ENCODE results near the gene N4BP3.

The N4BP3 gene

DNA sequence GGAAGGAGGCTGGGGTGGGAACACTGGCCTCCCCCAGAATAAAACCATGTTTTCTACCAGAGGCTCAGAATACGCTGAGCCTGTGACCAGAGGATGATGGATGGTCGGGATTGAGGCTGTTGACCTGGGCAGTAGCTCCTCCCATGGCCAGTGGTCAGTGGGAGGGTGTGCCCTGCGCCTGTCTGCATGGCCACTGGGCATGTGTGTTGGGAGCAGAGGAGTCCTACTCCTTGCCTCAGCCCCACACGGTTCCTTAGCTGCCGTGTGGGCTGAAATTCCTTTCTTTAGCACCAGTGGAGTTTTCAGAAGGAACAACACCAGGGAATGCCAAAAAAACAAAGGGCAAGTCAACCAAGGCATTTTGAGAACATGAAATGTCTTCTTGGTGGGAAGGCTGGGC, 9.0 kb downstream of the N4BP3 start:
- Histone ChIP-seq H3K27me3 (ENCODE audit: insufficient read depth, poor library complexity, severe bottlenecking) (peaks cover 11% of the 10 kb centered on the region), H3K27ac (replicated peaks) (no peak overlapping the region), H3K4me3 (replicated peaks; ENCODE audit: insufficient read depth, low read length) (no peak overlapping the region)
- no peak for TF ChIP-seq GABPA (IDR thresholded peaks at IDR 0.05; ENCODE audit: low read depth)
- TF ChIP-seq, protein P1, sequence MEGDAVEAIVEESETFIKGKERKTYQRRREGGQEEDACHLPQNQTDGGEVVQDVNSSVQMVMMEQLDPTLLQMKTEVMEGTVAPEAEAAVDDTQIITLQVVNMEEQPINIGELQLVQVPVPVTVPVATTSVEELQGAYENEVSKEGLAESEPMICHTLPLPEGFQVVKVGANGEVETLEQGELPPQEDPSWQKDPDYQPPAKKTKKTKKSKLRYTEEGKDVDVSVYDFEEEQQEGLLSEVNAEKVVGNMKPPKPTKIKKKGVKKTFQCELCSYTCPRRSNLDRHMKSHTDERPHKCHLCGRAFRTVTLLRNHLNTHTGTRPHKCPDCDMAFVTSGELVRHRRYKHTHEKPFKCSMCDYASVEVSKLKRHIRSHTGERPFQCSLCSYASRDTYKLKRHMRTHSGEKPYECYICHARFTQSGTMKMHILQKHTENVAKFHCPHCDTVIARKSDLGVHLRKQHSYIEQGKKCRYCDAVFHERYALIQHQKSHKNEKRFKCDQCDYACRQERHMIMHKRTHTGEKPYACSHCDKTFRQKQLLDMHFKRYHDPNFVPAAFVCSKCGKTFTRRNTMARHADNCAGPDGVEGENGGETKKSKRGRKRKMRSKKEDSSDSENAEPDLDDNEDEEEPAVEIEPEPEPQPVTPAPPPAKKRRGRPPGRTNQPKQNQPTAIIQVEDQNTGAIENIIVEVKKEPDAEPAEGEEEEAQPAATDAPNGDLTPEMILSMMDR (IDR thresholded peaks at IDR 0.05; ENCODE audit: insufficient read depth, low read length), result no peak
- DNase-seq (ENCODE audit: low read depth in 1 of 2, low spot score in 1 of 2), result no peak

DNA sequence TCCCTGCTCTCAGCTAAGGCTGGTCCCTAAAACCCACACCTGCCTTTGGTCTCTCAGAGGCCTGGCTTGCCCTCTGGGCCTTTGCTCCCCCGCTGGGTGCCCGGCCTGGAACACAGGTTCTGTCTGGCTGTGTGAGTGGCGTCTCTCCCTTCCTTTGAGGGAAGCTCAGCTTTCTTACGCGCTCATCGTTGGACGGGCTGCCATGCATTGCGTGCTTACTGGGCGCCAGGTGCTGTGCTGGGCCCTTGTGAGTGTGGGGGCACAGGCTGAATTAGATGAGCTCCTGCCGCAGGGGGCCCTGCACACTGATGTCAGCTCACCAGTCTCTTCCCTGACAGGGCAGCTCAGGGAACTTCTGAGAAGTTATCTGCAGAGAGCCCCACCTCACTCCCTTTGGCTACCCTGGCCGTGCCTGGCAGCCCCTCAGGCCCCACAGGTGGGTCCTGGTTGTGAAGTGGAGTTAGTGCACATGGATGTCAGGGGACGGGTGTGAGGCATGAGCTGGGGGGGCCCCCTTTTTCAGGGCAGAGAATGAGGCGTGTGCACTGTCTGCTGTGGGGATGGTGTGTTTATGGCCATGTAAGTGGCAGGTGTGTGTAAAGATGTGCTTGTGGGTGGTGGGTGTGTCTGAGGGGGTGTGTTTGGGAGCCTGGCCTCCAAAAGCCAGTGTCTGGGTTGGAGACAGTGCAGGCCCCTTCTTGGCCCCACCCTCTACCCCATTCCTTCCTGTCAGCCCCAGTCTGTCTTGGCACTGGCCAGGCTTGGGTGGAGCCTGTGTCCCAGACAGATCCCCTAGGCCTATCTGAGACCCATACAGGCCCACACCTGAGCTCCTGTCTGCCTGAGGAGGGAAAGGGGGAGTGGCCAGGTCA, 10.0 kb downstream of the N4BP3 start:
- H3K27me3 ChIP-seq (ENCODE audit: insufficient read depth, poor library complexity, severe bottlenecking), result peaks cover 5% of the 10 kb centered on the region
- DNase-seq (ENCODE audit: low read depth in 1 of 2, low spot score in 1 of 2), result no peak
- H3K27ac ChIP-seq (replicated peaks), result no peak overlapping the region
- no peak overlapping the region for H3K4me3 ChIP-seq (replicated peaks; ENCODE audit: insufficient read depth, low read length)
- TF ChIP-seq, protein P1 (IDR thresholded peaks at IDR 0.05; ENCODE audit: insufficient read depth, low read length), result no peak
- TF ChIP-seq SPI1 (IDR thresholded peaks at IDR 0.05; ENCODE audit: borderline replicate concordance, low read depth) (no peak), POLR2AphosphoS5 (IDR thresholded peaks at IDR 0.05; ENCODE audit: low read depth) (no peak), GABPA (IDR thresholded peaks at IDR 0.05; ENCODE audit: low read depth) (no peak)
- TF ChIP-seq, protein P2, sequence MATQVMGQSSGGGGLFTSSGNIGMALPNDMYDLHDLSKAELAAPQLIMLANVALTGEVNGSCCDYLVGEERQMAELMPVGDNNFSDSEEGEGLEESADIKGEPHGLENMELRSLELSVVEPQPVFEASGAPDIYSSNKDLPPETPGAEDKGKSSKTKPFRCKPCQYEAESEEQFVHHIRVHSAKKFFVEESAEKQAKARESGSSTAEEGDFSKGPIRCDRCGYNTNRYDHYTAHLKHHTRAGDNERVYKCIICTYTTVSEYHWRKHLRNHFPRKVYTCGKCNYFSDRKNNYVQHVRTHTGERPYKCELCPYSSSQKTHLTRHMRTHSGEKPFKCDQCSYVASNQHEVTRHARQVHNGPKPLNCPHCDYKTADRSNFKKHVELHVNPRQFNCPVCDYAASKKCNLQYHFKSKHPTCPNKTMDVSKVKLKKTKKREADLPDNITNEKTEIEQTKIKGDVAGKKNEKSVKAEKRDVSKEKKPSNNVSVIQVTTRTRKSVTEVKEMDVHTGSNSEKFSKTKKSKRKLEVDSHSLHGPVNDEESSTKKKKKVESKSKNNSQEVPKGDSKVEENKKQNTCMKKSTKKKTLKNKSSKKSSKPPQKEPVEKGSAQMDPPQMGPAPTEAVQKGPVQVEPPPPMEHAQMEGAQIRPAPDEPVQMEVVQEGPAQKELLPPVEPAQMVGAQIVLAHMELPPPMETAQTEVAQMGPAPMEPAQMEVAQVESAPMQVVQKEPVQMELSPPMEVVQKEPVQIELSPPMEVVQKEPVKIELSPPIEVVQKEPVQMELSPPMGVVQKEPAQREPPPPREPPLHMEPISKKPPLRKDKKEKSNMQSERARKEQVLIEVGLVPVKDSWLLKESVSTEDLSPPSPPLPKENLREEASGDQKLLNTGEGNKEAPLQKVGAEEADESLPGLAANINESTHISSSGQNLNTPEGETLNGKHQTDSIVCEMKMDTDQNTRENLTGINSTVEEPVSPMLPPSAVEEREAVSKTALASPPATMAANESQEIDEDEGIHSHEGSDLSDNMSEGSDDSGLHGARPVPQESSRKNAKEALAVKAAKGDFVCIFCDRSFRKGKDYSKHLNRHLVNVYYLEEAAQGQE (IDR thresholded peaks at IDR 0.05; ENCODE audit: insufficient replicate concordance, low read depth), result no peak

DNA sequence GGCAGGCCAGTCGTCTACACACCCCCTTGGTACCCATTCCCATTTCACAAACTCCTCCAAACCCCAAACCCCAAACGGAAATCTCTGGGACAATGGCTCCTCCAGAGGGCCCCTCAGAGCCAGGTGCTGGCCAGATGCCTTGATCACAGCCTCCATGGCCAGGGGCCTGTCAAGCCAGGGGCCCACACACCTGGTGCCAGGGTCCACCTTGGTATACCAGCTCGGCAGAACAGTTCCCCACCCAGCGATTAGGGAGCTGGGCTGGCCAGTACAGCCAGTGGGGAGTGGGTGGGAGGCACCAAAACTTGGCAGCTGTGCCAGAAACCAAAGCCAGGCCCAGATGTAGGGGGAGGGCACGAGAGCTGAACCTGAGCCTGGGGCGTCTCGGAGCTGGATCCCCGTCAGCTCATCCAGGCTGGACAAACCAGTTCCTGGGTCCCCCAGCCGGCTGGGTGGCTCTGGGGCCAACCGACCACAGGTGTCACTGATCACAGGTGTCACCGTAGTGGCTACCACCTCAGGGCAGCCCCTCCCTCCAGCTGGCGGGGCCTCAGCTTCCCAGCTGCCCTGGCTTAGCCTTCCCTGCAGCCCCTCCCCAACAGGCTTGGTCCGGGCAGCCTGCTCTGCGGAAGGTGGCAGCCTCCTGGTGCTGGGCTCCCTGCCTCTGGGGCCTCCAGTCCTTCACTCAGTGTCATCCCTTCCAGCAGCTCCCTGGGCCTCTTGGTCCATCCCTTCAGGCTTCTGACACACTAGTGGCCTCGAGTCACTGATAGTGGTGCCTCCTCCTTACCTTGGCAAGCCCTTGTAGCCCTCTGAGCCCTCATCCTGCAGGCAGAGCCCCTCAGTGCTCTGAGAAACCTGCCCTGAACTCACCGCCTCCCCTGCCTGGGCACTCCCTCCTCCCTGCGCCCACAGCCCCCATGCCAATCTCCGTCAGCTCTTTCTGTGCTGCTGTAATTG, 10.9 kb downstream of the N4BP3 start:
- H3K27ac ChIP-seq (replicated peaks), result no peak overlapping the region
- TF ChIP-seq, protein P1 (IDR thresholded peaks at IDR 0.05; ENCODE audit: insufficient read depth, low read length), result no peak
- TF ChIP-seq, protein P2 (IDR thresholded peaks at IDR 0.05; ENCODE audit: insufficient replicate concordance, low read depth), result no peak
- TF ChIP-seq GABPA (IDR thresholded peaks at IDR 0.05; ENCODE audit: low read depth) (no peak), POLR2AphosphoS5 (IDR thresholded peaks at IDR 0.05; ENCODE audit: low read depth) (no peak), SPI1 (IDR thresholded peaks at IDR 0.05; ENCODE audit: borderline replicate concordance, low read depth) (no peak)
- no peak overlapping the region for H3K4me3 ChIP-seq (replicated peaks; ENCODE audit: insufficient read depth, low read length)
- no peak for DNase-seq (ENCODE audit: low read depth in 1 of 2, low spot score in 1 of 2)
- H3K27me3 ChIP-seq (ENCODE audit: insufficient read depth, poor library complexity, severe bottlenecking), result peaks cover 5% of the 10 kb centered on the region

Measured in HL-60 (cell line).